Kidney tubule cell (primary cell): ENCODE results near the gene TRIM54.
A peak's percentile ranks its signal among the peaks of the same experiment; 100 is the strongest.

Source experiments
- DNase-seq: peaks from one replicate; pipeline ENCODE4 v3.0.0-alpha.2; 2018; ENCODE audit warnings: low spot score

Gene TRIM54

GRCh38 chr2:27281855-27282559 is at the start of gene TRIM54:
TSS of gene TRIM54 (plus strand) at chr2:27282429. CDS start at chr2:27282732, 303 bp downstream.
- peak; percentile 45 for DNase-seq

GRCh38 chr2:27233341-27233740 is 48.9 kb upstream of the TRIM54 start:
- DNase-seq: no peak

GRCh38 chr2:27236136-27236535 is 46.1 kb upstream of the TRIM54 start:
- no peak for DNase-seq

GRCh38 chr2:27236626-27237025 is 45.6 kb upstream of the TRIM54 start:
- DNase-seq: no peak

- DNase-seq: no peak
Observed at GRCh38 chr2:27237341-27237945, 44.8 kb upstream of the TRIM54 start.

GRCh38 chr2:27238976-27239375 is 43.3 kb upstream of the TRIM54 start:
- DNase-seq: no peak

GRCh38 chr2:27240406-27240805 is 41.8 kb upstream of the TRIM54 start:
- DNase-seq: no peak

GRCh38 chr2:27241761-27242613 is 40.2 kb upstream of the TRIM54 start:
- DNase-seq: no peak

GRCh38 chr2:27242614-27242951 is 39.6 kb upstream of the TRIM54 start:
- DNase-seq: no peak

- DNase-seq: no peak
Observed at GRCh38 chr2:27243391-27244130, 38.7 kb upstream of the TRIM54 start.

GRCh38 chr2:27245116-27245515 is 37.1 kb upstream of the TRIM54 start:
- DNase-seq: no peak

GRCh38 chr2:27245626-27246025 is 36.6 kb upstream of the TRIM54 start:
- DNase-seq: no peak

- DNase-seq: no peak
Observed at GRCh38 chr2:27247893-27248292, 34.3 kb upstream of the TRIM54 start.

GRCh38 chr2:27249159-27249890 is 32.9 kb upstream of the TRIM54 start:
- DNase-seq: no peak

- DNase-seq: peak; percentile 43
Observed at GRCh38 chr2:27249891-27250651, 32.2 kb upstream of the TRIM54 start.

GRCh38 chr2:27250652-27251379 is 31.4 kb upstream of the TRIM54 start:
- no peak for DNase-seq

GRCh38 chr2:27251766-27252165 is 30.5 kb upstream of the TRIM54 start:
- DNase-seq: no peak

GRCh38 chr2:27255187-27255586 is 27.0 kb upstream of the TRIM54 start:
- DNase-seq: no peak

GRCh38 chr2:27255660-27256059 is 26.6 kb upstream of the TRIM54 start:
- no peak for DNase-seq

GRCh38 chr2:27256855-27257454 is 25.3 kb upstream of the TRIM54 start:
- no peak for DNase-seq
